ENCODE data around the gene CRHR1. TPM values are rescaled to one million over a fixed set of nuclear protein-coding genes. Genes with fewer than 3 reads are reported as not detected.

The CRHR1 gene
- polyA plus RNA-seq, 1 of the 3 experiments (the other 2 are of a cell fraction) = 0.13 TPM

DNA sequence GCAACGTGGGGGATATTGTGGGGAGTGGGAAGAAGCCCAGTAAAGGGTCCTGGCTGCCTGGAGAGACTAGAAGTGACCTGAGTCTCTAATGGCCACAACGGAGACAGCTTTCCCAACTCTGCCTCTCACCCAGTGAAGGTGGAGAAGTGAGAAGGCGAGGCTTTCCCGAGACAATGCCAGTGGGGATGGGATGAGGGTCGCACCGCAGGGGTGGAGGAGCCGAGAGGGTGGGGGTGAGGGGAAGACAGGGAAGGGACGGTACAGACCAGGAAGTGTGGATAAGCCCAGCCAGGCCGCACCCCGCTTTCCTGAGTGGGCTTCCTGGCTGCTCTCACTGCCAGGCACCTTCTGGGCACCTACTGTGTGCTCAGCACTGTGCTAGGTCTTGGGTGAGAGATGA lies 53.1 kb downstream of the CRHR1 start (continued):
- TF ChIP-seq, protein P1, sequence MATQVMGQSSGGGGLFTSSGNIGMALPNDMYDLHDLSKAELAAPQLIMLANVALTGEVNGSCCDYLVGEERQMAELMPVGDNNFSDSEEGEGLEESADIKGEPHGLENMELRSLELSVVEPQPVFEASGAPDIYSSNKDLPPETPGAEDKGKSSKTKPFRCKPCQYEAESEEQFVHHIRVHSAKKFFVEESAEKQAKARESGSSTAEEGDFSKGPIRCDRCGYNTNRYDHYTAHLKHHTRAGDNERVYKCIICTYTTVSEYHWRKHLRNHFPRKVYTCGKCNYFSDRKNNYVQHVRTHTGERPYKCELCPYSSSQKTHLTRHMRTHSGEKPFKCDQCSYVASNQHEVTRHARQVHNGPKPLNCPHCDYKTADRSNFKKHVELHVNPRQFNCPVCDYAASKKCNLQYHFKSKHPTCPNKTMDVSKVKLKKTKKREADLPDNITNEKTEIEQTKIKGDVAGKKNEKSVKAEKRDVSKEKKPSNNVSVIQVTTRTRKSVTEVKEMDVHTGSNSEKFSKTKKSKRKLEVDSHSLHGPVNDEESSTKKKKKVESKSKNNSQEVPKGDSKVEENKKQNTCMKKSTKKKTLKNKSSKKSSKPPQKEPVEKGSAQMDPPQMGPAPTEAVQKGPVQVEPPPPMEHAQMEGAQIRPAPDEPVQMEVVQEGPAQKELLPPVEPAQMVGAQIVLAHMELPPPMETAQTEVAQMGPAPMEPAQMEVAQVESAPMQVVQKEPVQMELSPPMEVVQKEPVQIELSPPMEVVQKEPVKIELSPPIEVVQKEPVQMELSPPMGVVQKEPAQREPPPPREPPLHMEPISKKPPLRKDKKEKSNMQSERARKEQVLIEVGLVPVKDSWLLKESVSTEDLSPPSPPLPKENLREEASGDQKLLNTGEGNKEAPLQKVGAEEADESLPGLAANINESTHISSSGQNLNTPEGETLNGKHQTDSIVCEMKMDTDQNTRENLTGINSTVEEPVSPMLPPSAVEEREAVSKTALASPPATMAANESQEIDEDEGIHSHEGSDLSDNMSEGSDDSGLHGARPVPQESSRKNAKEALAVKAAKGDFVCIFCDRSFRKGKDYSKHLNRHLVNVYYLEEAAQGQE (IDR thresholded peaks at IDR 0.05; ENCODE audit: low read depth, low read length) = no peak
- TF ChIP-seq TCF12 (IDR thresholded peaks at IDR 0.05) (no peak), POLR2AphosphoS5 (IDR thresholded peaks at IDR 0.05; ENCODE audit: low read depth, low read length) (no peak), RFX5 (IDR thresholded peaks at IDR 0.05; ENCODE audit: low read length) (no peak), RAD21 (IDR thresholded peaks at IDR 0.05; ENCODE audit: low read length) (no peak), FOSL2 (IDR thresholded peaks at IDR 0.05; ENCODE audit: borderline replicate concordance, low read depth) (no peak), GABPA (IDR thresholded peaks at IDR 0.05; ENCODE audit: low read depth) (no peak), IRF3 (IDR thresholded peaks at IDR 0.05; ENCODE audit: low read depth, low read length) (no peak)
- TF ChIP-seq, protein P2, sequence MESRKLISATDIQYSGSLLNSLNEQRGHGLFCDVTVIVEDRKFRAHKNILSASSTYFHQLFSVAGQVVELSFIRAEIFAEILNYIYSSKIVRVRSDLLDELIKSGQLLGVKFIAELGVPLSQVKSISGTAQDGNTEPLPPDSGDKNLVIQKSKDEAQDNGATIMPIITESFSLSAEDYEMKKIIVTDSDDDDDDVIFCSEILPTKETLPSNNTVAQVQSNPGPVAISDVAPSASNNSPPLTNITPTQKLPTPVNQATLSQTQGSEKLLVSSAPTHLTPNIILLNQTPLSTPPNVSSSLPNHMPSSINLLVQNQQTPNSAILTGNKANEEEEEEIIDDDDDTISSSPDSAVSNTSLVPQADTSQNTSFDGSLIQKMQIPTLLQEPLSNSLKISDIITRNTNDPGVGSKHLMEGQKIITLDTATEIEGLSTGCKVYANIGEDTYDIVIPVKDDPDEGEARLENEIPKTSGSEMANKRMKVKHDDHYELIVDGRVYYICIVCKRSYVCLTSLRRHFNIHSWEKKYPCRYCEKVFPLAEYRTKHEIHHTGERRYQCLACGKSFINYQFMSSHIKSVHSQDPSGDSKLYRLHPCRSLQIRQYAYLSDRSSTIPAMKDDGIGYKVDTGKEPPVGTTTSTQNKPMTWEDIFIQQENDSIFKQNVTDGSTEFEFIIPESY (IDR thresholded peaks at IDR 0.05; ENCODE audit: borderline replicate concordance, low read depth) = no peak

GRCh38 chr17:45837603-45838002 lies 53.5 kb downstream of the CRHR1 start:
- H3K9me3 ChIP-seq = no peaks in the 10 kb centered on the region
- H3K36me3 ChIP-seq (replicated peaks in 1 of 2; ENCODE audit: control insufficient read depth in 1 of 2, insufficient read depth in 2 of 2, low read length in 1 of 2) = no peaks in the 10 kb centered on the region
- no peak for TF ChIP-seq SMC3 (IDR thresholded peaks at IDR 0.05; ENCODE audit: low read depth, low read length)
- TF ChIP-seq FOSL2 (IDR thresholded peaks at IDR 0.05; ENCODE audit: borderline replicate concordance, low read depth) = no peak
- H2AFZ ChIP-seq (ENCODE audit: low read depth) = no peak overlapping the region
- 68% methylated on average over 8 of the region's 9 CpGs for WGBS (ENCODE audit: low lambda C conversion rate)
- H4K20me1 ChIP-seq (ENCODE audit: insufficient read depth) = no peaks in the 10 kb centered on the region
- H3K4me2 ChIP-seq = no peak overlapping the region
- no peak overlapping the region for H3K9ac ChIP-seq
- H3F3A ChIP-seq (replicated peaks; ENCODE audit: insufficient read depth) = no peaks in the 10 kb centered on the region
- H3K9me2 ChIP-seq = no peaks in the 10 kb centered on the region
- H3K27me3 ChIP-seq (ENCODE audit: insufficient read depth) = peaks cover 16% of the 10 kb centered on the region; the same call in 1 of the 2 replicates
- no peaks in the 10 kb centered on the region for H3K79me2 ChIP-seq (ENCODE audit: insufficient read depth)
- no peak overlapping the region for H3K27ac ChIP-seq (ENCODE audit: low read depth in 2 of 2, low read length in 1 of 2)
- H3K4me3 ChIP-seq (ENCODE audit: low read depth in 2 of 2, low read length in 1 of 2) = no peak overlapping the region
- POLR2A ChIA-PET = no interaction called here
- peaks cover 0 to 7% of the 10 kb centered on the region in 2 experiments; a peak in 1 of 4 replicates for H3K4me1 ChIP-seq (ENCODE audit: control insufficient read depth in 1 of 2, insufficient read depth in 2 of 2, low read depth in 1 of 2, low read length in 1 of 2)
- CTCF ChIA-PET = interaction anchor here (1.0 to 18.6 kb wide), 8 partner anchors 6 to 197 kb away, joined by 3 to 327 read pairs (median 90); partner anchors contain the start of genes CRHR1 and SPPL2C
- no peak for DNase-seq

Data from SK-N-SH (cell line).